ENCODE results near the gene LECT2. TPM values are rescaled to one million over a fixed set of nuclear protein-coding genes. Genes with fewer than 3 reads are reported as not detected.

LECT2 gene
- total RNA-seq, 1 donor from 2014 or later, result not detected

- no peak for DNase-seq
- H3K27me3 ChIP-seq, result peaks cover 2% of the 10 kb centered on the region
- no peak for TF ChIP-seq CTCF (IDR thresholded peaks at IDR 0.05)
- H3K36me3 ChIP-seq, result no peaks in the 10 kb centered on the region
- no peak overlapping the region for H3K4me3 ChIP-seq
- no peaks in the 10 kb centered on the region for H3K9me3 ChIP-seq
- H3K27ac ChIP-seq, result no peak overlapping the region
- H3K4me1 ChIP-seq, result no peaks in the 10 kb centered on the region
- ATAC-seq, result no peak
- intact Hi-C loops (cut with DNase I), result no loop called here
Observed at GRCh38 chr5:135978993-135979392, 24.2 kb upstream of the LECT2 start.

- no peak for DNase-seq
- intact Hi-C loops (cut with DNase I), result no loop called here
Observed at GRCh38 chr5:135978212-135978631, 23.4 kb upstream of the LECT2 start.

GRCh38 chr5:135977375-135977928 is 22.7 kb upstream of the LECT2 start:
- Histone ChIP-seq H3K4me1 (no peaks in the 10 kb centered on the region), H3K9me3 (no peaks in the 10 kb centered on the region), H3K27me3 (peaks cover 7% of the 10 kb centered on the region), H3K27ac (no peak overlapping the region), H3K4me3 (no peak overlapping the region), H3K36me3 (no peaks in the 10 kb centered on the region)
- intact Hi-C loops (cut with DNase I), result no loop called here
- peak; percentile 79 for TF ChIP-seq CTCF (IDR thresholded peaks at IDR 0.05)
- peak; percentile 92 for DNase-seq
- ATAC-seq, result peak; percentile 100

More at GRCh38 chr5:135978212-135978631, 23.4 kb upstream of the LECT2 start:
- ATAC-seq, result no peak
- H3K4me1 ChIP-seq, result no peaks in the 10 kb centered on the region
- no peak overlapping the region for H3K27ac ChIP-seq
- TF ChIP-seq CTCF (IDR thresholded peaks at IDR 0.05), result no peak
- no peaks in the 10 kb centered on the region for H3K36me3 ChIP-seq
- no peaks in the 10 kb centered on the region for H3K9me3 ChIP-seq
- H3K27me3 ChIP-seq, result peaks cover 7% of the 10 kb centered on the region
- H3K4me3 ChIP-seq, result no peak overlapping the region

- no peaks in the 10 kb centered on the region for H3K4me1 ChIP-seq
- intact Hi-C loops (cut with DNase I), result no loop called here
- H3K27ac ChIP-seq, result no peak overlapping the region
- H3K9me3 ChIP-seq, result no peaks in the 10 kb centered on the region
- ATAC-seq, result no peak
- no peak for DNase-seq
- no peak overlapping the region for H3K4me3 ChIP-seq
- peaks cover 7% of the 10 kb centered on the region for H3K27me3 ChIP-seq
- H3K36me3 ChIP-seq, result no peaks in the 10 kb centered on the region
- no peak for TF ChIP-seq CTCF (IDR thresholded peaks at IDR 0.05)
Observed at GRCh38 chr5:135976216-135976615, 21.4 kb upstream of the LECT2 start.

GRCh38 chr5:135975122-135975521 is 20.3 kb upstream of the LECT2 start:
- no peak for TF ChIP-seq CTCF (IDR thresholded peaks at IDR 0.05)
- Histone ChIP-seq H3K36me3 (no peaks in the 10 kb centered on the region), H3K4me1 (no peaks in the 10 kb centered on the region), H3K27ac (no peak overlapping the region), H3K4me3 (no peak overlapping the region), H3K27me3 (peaks cover 7% of the 10 kb centered on the region), H3K9me3 (no peaks in the 10 kb centered on the region)
- no peak for ATAC-seq
- DNase-seq, result no peak
- intact Hi-C loops (cut with DNase I), result no loop called here
